ENCODE results near the gene MTR. TPM values are rescaled to one million over a fixed set of nuclear protein-coding genes. Genes with fewer than 3 reads are reported as not detected.

MTR gene
- total RNA-seq, 1 donor from 2014 or later: 59.2 TPM

DNA sequence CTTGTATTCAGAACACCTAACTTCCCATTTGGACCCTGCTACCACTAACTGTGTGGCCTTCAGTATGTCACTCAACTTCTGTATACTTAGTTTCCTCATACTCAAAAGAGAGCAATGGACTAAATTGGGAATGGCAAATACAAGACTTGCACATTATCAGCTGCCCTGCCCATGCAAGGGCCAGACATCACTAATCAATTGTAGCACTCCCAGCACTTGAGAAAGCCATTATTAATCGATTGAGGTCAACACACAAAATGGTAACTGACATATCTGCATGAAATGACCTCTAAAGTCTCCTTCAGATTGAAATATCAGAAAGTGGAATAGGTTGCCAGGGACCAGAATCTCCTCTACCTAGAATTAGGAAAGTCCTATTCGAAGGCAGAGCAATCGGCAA, 149.9 kb downstream of the MTR start:
- Mint-ChIP-seq H3K27ac (no peak overlapping the region), H3K4me3 (ENCODE audit: low read depth) (no peak overlapping the region), H3K9me3 (no peaks in the 10 kb centered on the region), H3K27me3 (ENCODE audit: low read depth) (no peaks in the 10 kb centered on the region), H3K4me1 (ENCODE audit: low read depth) (peaks cover 3% of the 10 kb centered on the region), H3K36me3 (ENCODE audit: low read depth) (no peaks in the 10 kb centered on the region)
- DNase-seq (ENCODE audit: low spot score): no peak
- intact Hi-C loops (cut with micrococcal nuclease): no loop called here

DNA sequence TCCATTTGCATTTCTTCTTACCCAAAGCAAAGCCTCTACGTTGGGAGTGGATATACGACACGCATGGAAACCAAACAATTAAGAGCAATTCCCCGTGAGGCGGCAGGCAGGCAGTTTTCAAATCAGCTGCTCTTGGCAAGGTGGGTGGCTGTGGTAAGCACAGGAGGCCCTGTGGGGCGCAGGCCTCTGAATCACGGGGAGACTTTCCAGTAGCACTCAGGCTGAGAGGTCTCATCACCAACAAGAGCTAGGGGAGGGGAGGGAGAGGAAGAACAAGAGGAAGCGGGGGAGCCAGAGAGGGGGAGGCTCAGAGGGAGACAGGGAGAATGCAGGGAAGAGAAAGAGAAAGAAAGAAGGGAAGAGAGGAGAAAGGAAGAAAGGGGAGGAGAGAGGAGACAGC, 152.7 kb downstream of the MTR start:
- Mint-ChIP-seq H3K4me1 (ENCODE audit: low read depth) (peaks cover 3% of the 10 kb centered on the region), H3K27me3 (ENCODE audit: low read depth) (peaks cover 2% of the 10 kb centered on the region), H3K4me3 (ENCODE audit: low read depth) (no peak overlapping the region), H3K27ac (no peak overlapping the region), H3K36me3 (ENCODE audit: low read depth) (no peaks in the 10 kb centered on the region), H3K9me3 (no peaks in the 10 kb centered on the region)
- no peak for DNase-seq (ENCODE audit: low spot score)
- intact Hi-C loops (cut with micrococcal nuclease): no loop called here

DNA sequence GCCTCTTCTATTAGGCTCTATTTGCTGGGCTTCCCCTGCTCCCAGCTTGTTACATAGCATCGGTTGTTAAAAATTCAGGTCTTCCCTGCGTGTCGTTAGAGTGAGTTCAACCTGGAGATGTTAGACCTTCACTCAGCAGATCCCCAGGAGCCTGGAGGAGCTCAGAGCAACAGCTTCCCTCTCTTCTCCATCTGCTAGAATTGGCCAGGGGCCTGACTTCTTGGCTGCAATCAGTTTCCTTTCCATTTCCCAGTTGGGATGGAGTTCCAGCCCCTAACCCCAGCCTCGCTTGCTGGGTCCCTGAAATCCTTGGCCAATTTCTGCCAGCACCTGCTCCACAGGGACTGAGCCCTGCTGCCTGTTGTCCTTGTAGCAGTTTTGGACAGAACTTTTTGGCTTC, 153.3 kb downstream of the MTR start:
- H3K4me1 Mint-ChIP-seq (ENCODE audit: low read depth): peaks cover 3% of the 10 kb centered on the region
- H3K36me3 Mint-ChIP-seq (ENCODE audit: low read depth): no peaks in the 10 kb centered on the region
- H3K27me3 Mint-ChIP-seq (ENCODE audit: low read depth): peaks cover 2% of the 10 kb centered on the region
- no peaks in the 10 kb centered on the region for H3K9me3 Mint-ChIP-seq
- no peak for DNase-seq (ENCODE audit: low spot score)
- no peak overlapping the region for H3K4me3 Mint-ChIP-seq (ENCODE audit: low read depth)
- no peak overlapping the region for H3K27ac Mint-ChIP-seq
- intact Hi-C loops (cut with micrococcal nuclease): no loop called here

DNA sequence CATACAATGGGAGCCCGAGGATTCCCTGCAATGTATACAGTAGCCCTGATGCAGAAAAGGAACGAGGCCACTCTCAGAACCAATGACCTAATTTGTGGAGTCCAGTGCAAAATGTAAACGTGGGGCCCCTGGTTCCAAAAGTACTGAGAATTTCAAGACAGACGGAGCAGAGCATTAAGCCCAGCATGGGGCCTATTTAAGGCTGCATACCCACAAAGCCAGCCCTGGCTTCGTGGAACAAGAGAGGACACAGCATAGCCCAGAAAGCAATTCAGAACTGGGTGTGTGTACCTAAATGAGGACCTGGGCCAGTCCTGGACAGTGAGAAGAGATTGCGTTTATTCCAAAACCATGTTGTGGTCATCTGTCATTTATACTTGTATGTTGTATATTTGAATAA, 153.9 kb downstream of the MTR start:
- H3K27me3 Mint-ChIP-seq (ENCODE audit: low read depth): peaks cover 2% of the 10 kb centered on the region
- intact Hi-C loops (cut with micrococcal nuclease): no loop called here
- H3K4me3 Mint-ChIP-seq (ENCODE audit: low read depth): no peak overlapping the region
- H3K9me3 Mint-ChIP-seq: no peaks in the 10 kb centered on the region
- peaks cover 3% of the 10 kb centered on the region for H3K4me1 Mint-ChIP-seq (ENCODE audit: low read depth)
- no peak for DNase-seq (ENCODE audit: low spot score)
- H3K27ac Mint-ChIP-seq: no peak overlapping the region
- no peaks in the 10 kb centered on the region for H3K36me3 Mint-ChIP-seq (ENCODE audit: low read depth)

- no peaks in the 10 kb centered on the region for H3K36me3 Mint-ChIP-seq (ENCODE audit: low read depth)
These were observed 155.3 kb downstream of the MTR start for GRCh38 chr1:236950365-236950764.

DNA sequence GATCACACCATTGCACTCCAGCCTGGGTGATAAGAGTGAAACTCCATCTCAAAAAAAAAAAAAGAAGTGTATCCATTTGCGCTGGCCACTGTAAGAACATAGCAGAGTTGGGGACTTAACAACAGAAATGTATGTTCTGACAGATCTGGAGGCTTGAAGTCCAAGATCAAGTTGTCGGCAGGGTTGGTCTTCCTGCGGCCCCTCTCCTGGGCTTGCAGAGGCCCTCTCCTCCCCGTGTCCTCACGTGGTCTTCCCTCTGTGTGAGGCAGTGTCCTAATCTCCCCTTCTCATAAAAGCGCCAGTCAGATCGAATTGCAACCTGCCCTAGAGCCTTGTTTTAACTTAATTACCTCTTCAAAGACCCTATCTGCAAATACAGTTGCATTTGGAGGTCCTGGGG, 156.6 kb downstream of the MTR start:
- peaks cover 3% of the 10 kb centered on the region for H3K4me1 Mint-ChIP-seq (ENCODE audit: low read depth)
- H3K36me3 Mint-ChIP-seq (ENCODE audit: low read depth): no peaks in the 10 kb centered on the region
- peaks cover 5% of the 10 kb centered on the region for H3K27me3 Mint-ChIP-seq (ENCODE audit: low read depth)
- intact Hi-C loops (cut with micrococcal nuclease): no loop called here
- DNase-seq (ENCODE audit: low spot score): no peak
- no peak overlapping the region for H3K27ac Mint-ChIP-seq
- no peak overlapping the region for H3K4me3 Mint-ChIP-seq (ENCODE audit: low read depth)
- H3K9me3 Mint-ChIP-seq: no peaks in the 10 kb centered on the region

More at GRCh38 chr1:236950365-236950764, 155.3 kb downstream of the MTR start:
- no peak overlapping the region for H3K4me3 Mint-ChIP-seq (ENCODE audit: low read depth)
- H3K9me3 Mint-ChIP-seq: no peaks in the 10 kb centered on the region
- peaks cover 3% of the 10 kb centered on the region for H3K4me1 Mint-ChIP-seq (ENCODE audit: low read depth)
- no peak for DNase-seq (ENCODE audit: low spot score)
- no peak overlapping the region for H3K27ac Mint-ChIP-seq
- H3K27me3 Mint-ChIP-seq (ENCODE audit: low read depth): peaks cover 5% of the 10 kb centered on the region
- intact Hi-C loops (cut with micrococcal nuclease): no loop called here

DNA sequence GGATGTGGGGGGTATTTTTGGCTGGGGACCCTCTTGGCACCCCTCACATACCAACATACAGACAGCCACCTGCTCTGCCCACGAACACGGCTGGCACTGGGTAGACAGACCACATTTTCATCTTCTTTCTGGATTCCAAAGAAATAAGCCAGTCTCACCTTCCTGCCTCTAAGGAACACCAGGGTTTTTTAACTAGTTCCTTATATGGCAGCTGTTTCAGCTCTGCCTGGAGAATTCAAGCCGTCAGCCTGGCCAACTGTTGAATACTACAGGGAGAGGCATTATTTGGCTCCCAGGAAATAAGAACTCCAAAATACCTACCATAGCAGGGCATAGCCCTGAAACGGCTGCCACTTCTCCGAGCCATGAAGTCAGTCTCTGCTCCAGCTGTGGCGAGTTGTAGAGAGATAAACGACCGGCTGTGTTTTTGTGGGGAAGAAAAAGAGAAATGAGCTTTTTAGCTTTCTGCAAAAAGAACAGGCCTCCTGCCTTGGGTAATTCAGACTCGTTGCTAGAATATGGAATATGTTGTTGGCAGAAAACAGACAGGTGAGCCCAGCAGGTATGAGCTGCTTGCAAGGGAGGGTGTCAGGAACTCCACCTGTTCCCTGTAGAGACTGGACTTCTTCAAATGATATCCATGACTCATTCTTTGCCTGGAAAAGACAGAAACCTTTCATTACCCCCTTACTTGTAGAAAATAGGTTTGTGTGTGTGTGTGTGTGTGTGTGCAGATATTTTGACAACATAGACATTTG, 157.3 kb downstream of the MTR start:
- Mint-ChIP-seq H3K4me3 (ENCODE audit: low read depth) (no peak overlapping the region), H3K4me1 (ENCODE audit: low read depth) (peaks cover 3% of the 10 kb centered on the region), H3K36me3 (ENCODE audit: low read depth) (no peaks in the 10 kb centered on the region), H3K27me3 (ENCODE audit: low read depth) (peaks cover 5% of the 10 kb centered on the region), H3K27ac (no peak overlapping the region), H3K9me3 (no peaks in the 10 kb centered on the region)
- DNase-seq (ENCODE audit: low spot score): no peak
- intact Hi-C loops (cut with micrococcal nuclease): no loop called here

DNA sequence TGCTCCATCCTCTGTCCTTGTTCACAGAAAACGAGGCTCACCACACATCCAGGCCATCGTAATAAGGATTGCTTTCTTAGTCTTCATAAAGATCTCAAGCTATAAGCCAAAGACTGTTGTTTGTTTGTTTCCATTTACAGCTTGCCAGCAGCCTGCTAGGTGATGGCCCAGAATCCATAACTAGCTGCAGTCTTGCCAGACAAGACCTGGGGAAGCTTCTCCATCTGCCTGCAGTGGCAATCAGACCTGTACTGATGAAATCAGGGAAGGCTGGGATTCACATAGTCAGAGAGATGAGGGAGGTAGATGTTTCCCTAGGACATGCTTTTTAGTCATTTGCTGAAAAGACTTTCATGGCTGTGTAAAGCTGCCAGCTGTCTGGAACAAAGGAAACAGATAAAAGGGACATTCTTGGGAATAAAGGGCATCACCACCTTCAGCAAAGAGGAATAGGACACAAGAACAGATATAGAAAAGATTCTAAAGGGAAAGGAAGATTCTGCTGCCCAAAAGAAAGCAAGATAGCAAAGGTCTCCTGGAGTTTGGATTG, 158.1 kb downstream of the MTR start:
- no peak overlapping the region for H3K27ac Mint-ChIP-seq
- no peaks in the 10 kb centered on the region for H3K9me3 Mint-ChIP-seq
- DNase-seq (ENCODE audit: low spot score): no peak
- no peaks in the 10 kb centered on the region for H3K36me3 Mint-ChIP-seq (ENCODE audit: low read depth)
- H3K4me1 Mint-ChIP-seq (ENCODE audit: low read depth): no peaks in the 10 kb centered on the region
- no peak overlapping the region for H3K4me3 Mint-ChIP-seq (ENCODE audit: low read depth)
- peaks cover 5% of the 10 kb centered on the region for H3K27me3 Mint-ChIP-seq (ENCODE audit: low read depth)
- intact Hi-C loops (cut with micrococcal nuclease): no loop called here

Other genes with a start within 250 kb of the MTR start
- gene HEATR1, start 190.8 kb upstream of the MTR start, total RNA-seq: 62.0 and 66.1 TPM in 2 replicates
- 0.21 and 0.23 TPM in 2 replicates for gene ACTN2, start 108.8 kb upstream of the MTR start, total RNA-seq
- gene MT1HL1, start 209.1 kb downstream of the MTR start, total RNA-seq: not detected in 2 replicates
- 8.7 and 8.8 TPM in 2 replicates for gene RYR2, start 246.9 kb downstream of the MTR start, total RNA-seq